GM18526 (cell line): ENCODE measurements around the gene TMED9.

Source experiments
- POLR2A ChIP-seq: IDR thresholded peaks from 3 replicates; pipeline ENCODE4 v1.6.1; 2011; ENCODE audit not compliant: insufficient read length; ENCODE audit errors: extremely low read depth

TMED9 gene

GRCh38 chr5:177609076-177610059, 17.4 kb downstream of the TMED9 start:
- no peak for TF ChIP-seq POLR2A

DNA sequence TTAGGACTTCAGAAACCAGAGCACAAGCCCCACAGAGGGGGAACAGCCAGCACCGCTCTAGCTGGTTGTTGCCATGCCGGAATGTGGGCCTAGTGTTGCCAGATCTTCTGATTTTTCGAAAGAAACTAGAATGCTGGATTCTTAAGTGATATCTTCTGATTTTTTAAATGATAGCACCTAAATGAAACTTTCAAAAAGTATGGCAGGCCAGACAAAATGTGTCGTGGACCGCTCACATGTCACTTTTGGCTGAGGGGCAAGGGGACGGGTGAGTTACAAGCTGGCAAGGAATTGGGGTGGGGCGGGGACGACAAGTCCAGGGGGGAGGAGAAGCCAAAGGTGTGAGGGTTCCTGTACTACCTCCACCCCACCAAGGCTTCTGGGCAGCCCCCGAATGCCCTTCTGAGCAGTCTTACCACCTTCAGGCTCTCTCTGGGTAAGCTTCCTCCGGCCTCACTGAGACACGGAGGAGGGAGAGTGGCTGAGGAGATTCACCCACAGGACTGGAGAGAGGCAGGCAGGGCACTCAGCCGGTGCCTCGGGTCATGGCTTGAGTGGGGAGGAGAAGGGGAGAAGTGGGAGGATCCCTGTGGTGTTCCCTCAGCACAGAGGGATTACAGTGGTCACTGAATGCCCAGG, 18.2 kb downstream of the TMED9 start:
- TF ChIP-seq POLR2A, result no peak

DNA sequence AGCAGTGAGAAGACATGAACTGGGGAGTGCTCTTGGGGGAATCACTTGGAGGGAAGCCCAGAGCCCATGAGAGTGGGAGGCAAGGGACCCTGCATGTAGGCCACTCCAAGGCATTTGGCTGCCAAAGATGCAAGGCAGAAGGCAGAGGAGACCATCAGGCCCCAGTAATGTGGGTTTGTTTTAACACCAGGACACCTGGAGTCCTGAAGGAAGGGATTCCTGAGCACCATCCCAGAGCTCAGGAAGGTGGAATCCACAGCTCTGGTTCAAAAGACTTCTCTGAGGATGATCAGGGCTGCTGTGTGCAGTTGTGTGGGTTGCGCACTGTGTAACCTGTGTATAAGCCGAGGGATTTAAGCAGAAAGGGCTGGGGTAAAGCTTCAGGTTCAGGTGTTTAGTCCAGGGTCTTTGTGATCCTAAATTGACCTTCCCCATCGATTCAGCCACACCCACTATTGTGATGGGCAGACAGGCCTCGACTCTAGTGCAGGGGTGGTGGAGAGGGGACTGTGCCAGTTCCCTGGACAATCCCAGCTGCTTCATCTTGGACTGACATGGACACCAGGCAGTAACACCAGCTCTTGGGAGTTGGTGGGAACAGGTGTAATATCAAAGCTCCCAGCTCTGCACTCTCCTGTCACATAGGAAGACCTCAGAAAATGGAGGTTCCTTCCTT, 18.9 kb downstream of the TMED9 start:
- TF ChIP-seq POLR2A, result no peak

GRCh38 chr5:177611446-177612214, 19.6 kb downstream of the TMED9 start:
- no peak for TF ChIP-seq POLR2A

GRCh38 chr5:177612215-177612673, 20.2 kb downstream of the TMED9 start:
- TF ChIP-seq POLR2A, result no peak

DNA sequence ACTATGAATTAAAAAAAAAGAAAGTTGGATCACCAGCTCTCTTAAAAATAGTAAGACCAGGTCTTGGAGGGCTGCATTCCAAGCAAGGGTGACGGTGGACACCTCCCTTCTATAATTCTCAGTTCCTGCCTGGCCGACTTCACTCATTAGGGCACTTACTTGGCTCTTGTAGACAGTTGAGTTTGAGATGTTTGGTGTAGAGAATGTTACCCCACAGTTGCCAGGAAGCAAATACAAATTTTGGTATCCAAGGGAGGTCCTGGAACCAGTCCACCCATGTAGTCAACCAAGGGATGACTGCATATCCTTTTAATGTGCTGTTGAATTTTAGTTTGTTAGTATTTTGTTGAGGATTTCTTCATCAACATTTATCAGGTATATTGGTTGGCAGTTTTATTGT, 28.6 kb downstream of the TMED9 start:
- no peak for TF ChIP-seq POLR2A
